Liver (tissue), 9 donors: Measurements from ENCODE around the gene OTUD5. TPM values are rescaled to one million over a fixed set of nuclear protein-coding genes. Genes with fewer than 3 reads are reported as not detected.

ENCODE experiments used
- DNase-seq: peaks from one replicate; pipeline ENCODE4 v3.0.0-alpha.2; 2017; ENCODE audit warnings: low spot score
- H3K27ac ChIP-seq, 2 donors: one replicate each; pipeline ENCODE4 v1.7.0; 2013; ENCODE audit warnings: inconsistent platforms in 2 of 2, low read length in 2 of 2, control low read depth in 1 of 2, low read depth in 1 of 2, mild to moderate bottlenecking in 1 of 2
- H3K27me3 ChIP-seq, 4 donors: one replicate each; pipeline versions ENCODE4 v1.6.1 to v1.7.0; 2013; ENCODE audit warnings: low read length in 3 of 4, inconsistent platforms in 1 of 4, mild to moderate bottlenecking in 1 of 4, moderate library complexity in 1 of 4; ENCODE audit not compliant: control insufficient read depth in 4 of 4, insufficient read depth in 4 of 4
- H3K36me3 ChIP-seq, 4 donors: one replicate each; pipeline versions ENCODE4 v1.6.1 to v1.7.0; 2013; ENCODE audit warnings: low read length in 3 of 4, mild to moderate bottlenecking in 3 of 4, low read depth in 1 of 4, moderate library complexity in 1 of 4; ENCODE audit not compliant: control insufficient read depth in 4 of 4, insufficient read depth in 3 of 4
- H3K4me1 ChIP-seq, 4 donors: one replicate each; pipeline versions ENCODE4 v1.6.1 to v1.7.0; 2013; ENCODE audit warnings: low read length in 3 of 4, mild to moderate bottlenecking in 3 of 4, moderate library complexity in 1 of 4; ENCODE audit not compliant: control insufficient read depth in 4 of 4, insufficient read depth in 4 of 4
- H3K4me3 ChIP-seq, 3 donors: one replicate each; pipeline versions ENCODE4 v1.6.1 to v1.7.0; 2013; ENCODE audit warnings: low read length in 3 of 3, control low read depth in 1 of 3, low read depth in 1 of 3, mild to moderate bottlenecking in 1 of 3
- H3K9ac ChIP-seq, 2 donors: one replicate each; pipeline ENCODE4 v1.7.0; 2013; ENCODE audit warnings: low read length in 2 of 2, mild to moderate bottlenecking in 2 of 2, moderate library complexity in 2 of 2, control low read depth in 1 of 2, low read depth in 1 of 2
- H3K9me3 ChIP-seq, 4 donors: one replicate each; pipeline versions ENCODE4 v1.6.1 to v1.7.0; 2013; ENCODE audit warnings: low read length in 3 of 4; ENCODE audit not compliant: control insufficient read depth in 4 of 4
- ATF3 ChIP-seq: IDR thresholded peaks from 2 replicates; pipeline ENCODE4 v1.6.1; 2016; ENCODE audit warnings: antibody characterized with exemption
- EGR1 ChIP-seq, 2 donors: IDR thresholded peaks; 2 replicates each; pipeline ENCODE4 v1.6.1; 2016 to 2018; ENCODE audit warnings: antibody characterized with exemption in 2 of 2, low read depth in 2 of 2
- FOXA1 ChIP-seq: IDR thresholded peaks from 2 replicates; pipeline ENCODE4 v1.6.1; 2016; ENCODE audit warnings: antibody characterized with exemption
- FOXA2 ChIP-seq: IDR thresholded peaks from 2 replicates; pipeline ENCODE4 v1.6.1; 2016; ENCODE audit warnings: antibody characterized with exemption
- GABPA ChIP-seq, 2 donors: IDR thresholded peaks in 1 of 2; conservative IDR thresholded peaks in 1 of 2; 2 replicates each; pipeline ENCODE4 v1.6.1; 2016; ENCODE audit warnings: antibody characterized with exemption in 2 of 2, mild to moderate bottlenecking in 1 of 2, moderate library complexity in 1 of 2
- HNF4A ChIP-seq, 2 donors: conservative IDR thresholded peaks; 2 replicates each; pipeline ENCODE4 v1.6.1; 2016; ENCODE audit warnings: antibody characterized with exemption in 2 of 2, mild to moderate bottlenecking in 2 of 2
- JUND ChIP-seq, 2 donors: IDR thresholded peaks; 2 replicates each; pipeline ENCODE4 v1.6.1; 2016; ENCODE audit warnings: antibody characterized with exemption in 2 of 2
- MAX ChIP-seq: IDR thresholded peaks from 2 replicates; pipeline ENCODE4 v1.6.1; 2016; ENCODE audit warnings: antibody characterized with exemption
- NR2F2 ChIP-seq: IDR thresholded peaks from 2 replicates; pipeline ENCODE4 v1.6.1; 2016; ENCODE audit warnings: antibody characterized with exemption
- RAD21 ChIP-seq, 2 donors: IDR thresholded peaks; 2 replicates each; pipeline ENCODE4 v1.6.1; 2016; ENCODE audit warnings: antibody characterized with exemption in 2 of 2, mild to moderate bottlenecking in 2 of 2
- REST ChIP-seq: IDR thresholded peaks from 2 replicates; pipeline ENCODE4 v1.6.1; 2016; ENCODE audit warnings: antibody characterized with exemption, mild to moderate bottlenecking
- RXRA ChIP-seq, 2 donors: IDR thresholded peaks; 2 replicates each; pipeline ENCODE4 v1.6.1; 2017 to 2018; ENCODE audit warnings: antibody characterized with exemption in 2 of 2, mild to moderate bottlenecking in 1 of 2
- SP1 ChIP-seq: IDR thresholded peaks from 2 replicates; pipeline ENCODE4 v1.6.1; 2018; ENCODE audit warnings: antibody characterized with exemption, mild to moderate bottlenecking
- TAF1 ChIP-seq: conservative IDR thresholded peaks from 2 replicates; pipeline ENCODE4 v1.6.1; 2016; ENCODE audit warnings: antibody characterized with exemption, mild to moderate bottlenecking
- YY1 ChIP-seq: IDR thresholded peaks from 2 replicates; pipeline ENCODE4 v1.6.1; 2016; ENCODE audit warnings: antibody characterized with exemption, mild to moderate bottlenecking
- ZBTB33 ChIP-seq: IDR thresholded peaks from 2 replicates; pipeline ENCODE4 v1.6.1; 2016; ENCODE audit warnings: antibody characterized with exemption
- WGBS: extraction: QIAGEN DNeasy Blood & Tissue Kit; methylation state at CpG from one replicate; pipeline ENCODE4 v1.1.7; 2013; 5-methylcytosine and 5-hydroxymethylcytosine counted together
- polyA plus RNA-seq, 2 donors: library from polyadenylated mRNA; stranded (reverse) in 1 of 2; unstranded in 1 of 2; fragments of 200-250 nt in 1 of 2; fragments of >200 nt in 1 of 2; fragmentation: Nextera tagmentation in 1 of 2; extraction: Ambion mirVana in 1 of 2; gene quantifications; one replicate each; pipeline versions ENCODE4 v1.2.1 to v1.2.3, GENCODE V29; 2013 to 2015
- total RNA-seq, 2 donors: library from RNA; depleted of rRNA; stranded (reverse); fragments of >200 nt; gene quantifications; one replicate each; pipeline ENCODE4 v1.2.3, GENCODE V29; 2014
- donor health status: healthy.
- donor health status: healthy.
- donor health status: healthy.
- donor health status: healthy.
- donor health status: healthy.

Gene OTUD5
- total and polyA plus RNA-seq, 4 donors: 9.3 to 29.3 (median 17.9) TPM

- Histone ChIP-seq H3K4me1 (no peaks in the 10 kb centered on the region), H3K27me3 (no peaks in the 10 kb centered on the region), H3K36me3 (peaks cover 4 to 46% (median 14%) of the 10 kb centered on the region in 4 donors), H3K27ac (no peak overlapping the region), H3K9ac (no peak overlapping the region), H3K4me3 (no peak overlapping the region), H3K9me3 (no peaks in the 10 kb centered on the region)
- no peak for DNase-seq
- TF ChIP-seq MAX (no peak), HNF4A (conservative IDR thresholded peaks at IDR 0.05) (no peak), ZBTB33 (no peak), RAD21 (IDR thresholded peaks at IDR 0.05) (no peak), FOXA1 (no peak), GABPA (IDR thresholded peaks at IDR 0.05 in 1 of 2, conservative IDR thresholded peaks at IDR 0.05 in 1 of 2) (no peak), REST (no peak), SP1 (no peak), YY1 (no peak), FOXA2 (no peak), ATF3 (no peak), JUND (IDR thresholded peaks at IDR 0.05) (no peak), NR2F2 (no peak)
- WGBS: 93% methylated on average over 14 of the region's 14 CpGs
Measured at GRCh38 chrX:48904626-48905025, 52.8 kb downstream of the OTUD5 start.

- Histone ChIP-seq H3K4me1 (peaks cover 0 to 4% (median under 1%) of the 10 kb centered on the region in 4 donors), H3K27me3 (no peaks in the 10 kb centered on the region), H3K36me3 (peaks cover 4 to 48% (median 14%) of the 10 kb centered on the region in 4 donors), H3K27ac (no peak overlapping the region), H3K9me3 (no peaks in the 10 kb centered on the region), H3K4me3 (no peak overlapping the region), H3K9ac (no peak overlapping the region)
- WGBS: 94% methylated on average over 8 of the region's 8 CpGs
- TF ChIP-seq ZBTB33 (no peak), RXRA (IDR thresholded peaks at IDR 0.05) (no peak), MAX (no peak), JUND (IDR thresholded peaks at IDR 0.05) (no peak), TAF1 (no peak), FOXA2 (no peak), GABPA (IDR thresholded peaks at IDR 0.05 in 1 of 2, conservative IDR thresholded peaks at IDR 0.05 in 1 of 2) (no peak), YY1 (no peak), REST (no peak), EGR1 (IDR thresholded peaks at IDR 0.05; ENCODE audit: low read depth in 2 of 2) (no peak), FOXA1 (no peak), RAD21 (IDR thresholded peaks at IDR 0.05) (no peak), NR2F2 (no peak)
- DNase-seq: no peak
Measured at GRCh38 chrX:48904180-48904579, 53.2 kb downstream of the OTUD5 start.
